Activated naive CD4-positive, alpha-beta T cell treated with Interleukin-2 at 50 U/mL for 16 hours (primary cell): ENCODE data around the gene TBPL2.
"Not testable (repeated sequence)": the region's sequence is repeated elsewhere in the genome, so short reads cannot be mapped to it uniquely, and the experiment has no call there.

Experiments used
- DNase-seq: peaks from one replicate; pipeline ENCODE4 v3.0.0-alpha.2; 2020

The TBPL2 gene

DNA sequence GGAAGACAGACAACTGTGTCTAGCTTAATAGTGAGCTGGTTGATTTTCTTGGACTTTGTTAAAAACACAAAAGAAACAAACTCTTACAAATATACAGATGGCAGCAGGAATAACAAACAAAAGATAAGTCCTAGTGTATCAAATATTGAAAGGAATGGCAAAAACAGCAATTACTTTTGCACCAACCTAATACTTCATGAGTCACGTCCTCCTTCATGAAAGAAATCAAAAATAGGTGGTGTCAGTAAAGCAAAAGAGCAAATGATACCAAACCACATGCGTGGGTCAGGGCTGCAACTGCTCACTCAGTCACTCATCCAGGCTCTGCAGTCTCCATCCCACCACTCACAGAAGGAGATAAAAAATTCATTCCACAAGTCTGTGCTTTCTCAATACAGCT is 40.6 kb downstream of the TBPL2 start:
- DNase-seq, result no peak

DNA sequence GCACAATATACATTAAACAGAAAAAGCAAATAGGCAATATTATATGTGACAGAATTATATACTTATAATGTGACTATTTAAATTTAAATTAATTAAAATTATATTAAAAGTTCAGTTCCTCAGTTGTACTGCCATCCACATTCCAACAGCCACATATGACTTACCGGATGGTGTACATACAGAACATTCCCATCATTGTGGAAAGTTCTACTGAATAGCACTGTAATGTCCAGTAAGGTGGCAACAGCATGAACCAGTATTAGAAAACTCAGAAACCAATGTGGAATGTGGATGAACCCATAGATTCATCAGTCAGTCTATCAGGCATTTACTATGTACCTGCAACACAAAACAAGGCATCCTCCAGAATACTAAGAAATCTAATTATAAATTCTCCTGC is 41.2 kb downstream of the TBPL2 start:
- no peak for DNase-seq

DNA sequence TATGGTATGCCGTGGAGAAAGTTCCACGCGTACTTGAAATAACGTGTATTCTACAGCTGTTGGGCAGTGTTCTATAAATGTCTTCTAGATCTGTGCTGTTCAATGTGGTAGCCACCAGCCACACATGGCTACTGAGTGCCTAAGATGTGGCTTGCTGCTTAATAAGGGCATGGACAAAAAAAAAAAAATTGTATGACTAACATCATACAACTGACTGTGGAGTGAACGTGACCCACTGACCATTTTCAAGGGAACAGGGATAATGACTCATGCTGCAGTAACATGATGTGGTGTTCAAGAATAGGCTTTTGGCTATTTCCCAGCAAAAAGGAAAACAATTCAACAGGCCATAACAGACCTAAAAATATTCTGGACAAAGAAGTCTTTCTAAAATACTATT is 41.7 kb downstream of the TBPL2 start:
- DNase-seq, result no peak

DNA sequence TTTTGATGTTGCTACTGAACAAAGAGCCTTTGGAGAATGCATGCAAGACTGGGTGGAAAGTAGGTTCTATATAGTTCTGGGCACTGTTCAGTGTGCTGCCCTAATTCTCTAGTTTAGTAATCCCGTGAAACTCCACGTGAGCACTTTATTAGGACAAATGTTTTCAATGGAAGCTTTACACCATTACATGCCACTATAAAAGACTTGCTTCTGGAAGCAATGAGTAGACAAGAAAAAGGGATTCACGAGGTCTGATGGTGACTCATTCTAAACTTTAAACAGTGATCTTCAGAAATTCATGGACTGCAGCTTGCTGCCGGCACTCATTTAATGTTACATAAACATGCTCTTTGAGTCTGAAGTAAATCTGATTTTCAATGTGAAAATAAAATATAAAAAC is 51.1 kb downstream of the TBPL2 start:
- no peak for DNase-seq

DNA sequence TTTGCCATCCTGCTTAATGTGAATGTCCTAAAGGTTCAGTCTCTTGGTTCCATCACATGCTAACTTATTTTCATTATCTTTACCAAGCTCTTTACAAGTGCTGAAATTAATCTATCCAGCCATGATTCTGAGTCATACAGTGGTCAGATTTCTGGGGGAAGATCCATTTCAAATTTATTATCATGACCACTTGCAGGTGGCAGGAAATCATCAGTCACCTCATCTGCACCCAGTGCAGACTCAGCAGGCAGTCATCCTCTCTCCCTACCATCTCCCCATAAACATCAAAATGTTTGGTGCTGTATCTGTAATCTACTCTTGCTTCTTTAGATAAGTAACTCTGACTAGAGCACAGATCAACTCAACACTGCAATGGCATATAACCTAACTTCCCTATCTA is 52.3 kb downstream of the TBPL2 start:
- peak; percentile 12 for DNase-seq

DNA sequence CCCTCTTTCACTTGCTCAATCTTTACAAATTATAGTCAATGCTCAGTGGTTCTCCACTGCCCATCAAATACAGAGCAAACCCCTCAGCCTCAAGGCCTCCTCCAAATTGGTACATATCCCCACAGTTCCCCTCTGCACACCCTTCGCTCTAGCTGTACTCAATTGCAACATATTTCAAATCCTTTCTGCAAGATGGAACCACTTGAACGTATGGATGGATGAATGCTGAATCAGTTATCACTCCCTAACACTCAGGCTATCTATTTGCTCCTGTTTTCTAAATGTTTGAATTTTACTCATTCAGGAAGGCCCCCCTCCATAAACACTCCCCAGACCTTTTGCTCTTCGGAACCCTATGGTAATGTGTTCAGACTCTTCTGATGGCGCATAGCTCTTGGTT is 53.3 kb downstream of the TBPL2 start:
- DNase-seq, result no peak

DNA sequence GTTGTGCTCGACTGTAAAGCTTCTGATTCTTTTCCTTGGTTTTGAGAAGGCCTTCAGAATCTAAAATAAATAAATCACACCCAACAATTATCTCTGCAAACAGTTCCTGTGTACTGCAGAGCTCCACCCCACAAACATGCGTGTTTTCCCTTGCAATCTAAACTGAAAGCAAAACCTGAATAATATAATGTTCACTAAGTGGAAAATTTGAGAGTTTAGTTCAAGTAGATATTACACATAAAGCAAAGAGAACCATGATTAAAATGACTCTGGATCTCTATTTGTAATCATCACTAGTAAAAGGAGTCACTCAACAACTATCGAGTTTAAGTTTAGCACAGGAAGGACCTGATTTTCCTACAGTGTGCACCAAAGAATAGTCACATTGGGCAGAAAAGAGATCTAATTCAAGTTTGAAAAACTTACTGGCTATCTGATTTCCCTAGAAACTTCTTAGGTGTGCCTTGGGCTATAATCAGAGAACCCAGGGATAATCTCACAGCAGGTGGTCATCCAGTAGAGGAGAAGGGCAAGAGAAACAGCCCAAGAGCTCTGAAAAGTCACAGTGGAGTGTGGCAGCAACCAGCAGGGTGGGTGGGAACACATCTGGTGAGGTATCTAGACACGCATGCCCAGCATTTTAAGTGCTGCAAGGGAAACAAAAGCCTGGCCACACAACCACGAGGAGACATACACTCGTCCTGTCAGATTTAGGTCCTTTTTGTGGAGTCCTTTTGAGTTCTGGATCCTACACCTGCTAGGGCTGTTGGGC is 54.2 kb downstream of the TBPL2 start:
- peak; percentile 34 for DNase-seq

DNA sequence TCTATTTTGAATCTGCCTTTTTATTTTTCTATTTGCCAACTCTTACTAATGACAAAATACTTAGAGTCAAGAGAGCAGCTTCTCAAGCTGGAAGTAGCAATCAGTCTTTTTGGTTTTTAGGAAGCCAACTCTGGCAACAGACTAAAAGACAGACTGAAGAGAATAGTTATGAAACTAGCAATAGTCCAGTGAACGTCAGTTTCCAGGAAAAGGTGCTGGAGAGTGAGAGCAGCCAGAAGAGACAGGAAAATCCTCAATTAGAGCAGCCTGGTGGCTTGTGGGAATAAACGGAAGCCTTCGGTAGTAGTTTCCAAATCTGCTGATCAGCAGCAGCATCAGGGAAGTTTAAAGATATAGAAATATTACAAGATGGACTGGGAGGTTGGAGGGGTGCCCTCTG is 55.9 kb downstream of the TBPL2 start:
- no peak for DNase-seq

DNA sequence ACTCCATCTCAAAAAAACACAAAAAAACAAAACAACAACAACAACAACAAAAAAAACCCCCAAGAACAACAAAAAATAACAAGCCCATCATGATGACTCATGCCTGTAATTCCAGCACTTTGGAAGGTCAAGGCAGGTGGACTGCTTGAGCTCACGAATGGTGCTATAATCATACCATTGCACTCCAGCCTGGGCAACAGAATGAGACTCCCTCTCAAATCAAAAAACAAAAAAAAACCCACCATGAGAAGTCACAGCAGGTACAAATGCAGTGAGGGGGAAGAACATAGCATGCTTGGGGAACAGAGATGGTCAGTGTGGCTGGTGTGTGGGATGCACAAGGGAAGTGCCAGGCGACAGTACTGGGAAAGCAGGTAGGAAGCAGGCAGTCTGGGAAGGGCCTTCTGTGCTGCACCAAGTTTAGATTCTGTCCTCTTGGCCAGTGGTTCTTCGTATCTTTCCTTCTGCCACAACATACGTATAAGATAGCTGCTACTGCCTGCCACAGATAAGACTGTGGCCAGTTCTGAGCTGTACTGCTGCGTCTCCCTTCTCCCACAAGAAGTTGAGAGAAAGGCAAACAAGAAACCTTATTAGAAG is 56.8 kb downstream of the TBPL2 start:
- no peak for DNase-seq

DNA sequence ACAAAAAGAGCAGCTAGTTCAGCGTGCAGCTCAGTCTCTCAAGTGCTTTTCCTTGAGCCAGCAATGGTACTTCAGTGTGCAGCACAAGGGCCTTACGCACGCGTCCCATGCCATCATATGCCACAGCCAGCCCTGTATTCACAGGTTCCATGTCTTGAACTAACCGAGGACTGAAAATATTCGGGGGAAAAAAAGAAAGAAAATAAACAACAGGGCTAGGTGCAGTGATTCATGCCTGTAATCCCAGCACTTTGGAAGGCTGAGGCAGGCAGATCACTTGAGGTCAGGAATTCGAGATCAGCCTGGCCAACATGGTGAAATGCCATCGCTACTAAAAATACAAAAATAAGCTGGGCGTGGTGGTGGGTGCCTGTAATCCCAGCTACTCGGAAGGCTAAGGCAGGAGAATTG is 57.4 kb downstream of the TBPL2 start:
- DNase-seq, result not testable (repeated sequence)

DNA sequence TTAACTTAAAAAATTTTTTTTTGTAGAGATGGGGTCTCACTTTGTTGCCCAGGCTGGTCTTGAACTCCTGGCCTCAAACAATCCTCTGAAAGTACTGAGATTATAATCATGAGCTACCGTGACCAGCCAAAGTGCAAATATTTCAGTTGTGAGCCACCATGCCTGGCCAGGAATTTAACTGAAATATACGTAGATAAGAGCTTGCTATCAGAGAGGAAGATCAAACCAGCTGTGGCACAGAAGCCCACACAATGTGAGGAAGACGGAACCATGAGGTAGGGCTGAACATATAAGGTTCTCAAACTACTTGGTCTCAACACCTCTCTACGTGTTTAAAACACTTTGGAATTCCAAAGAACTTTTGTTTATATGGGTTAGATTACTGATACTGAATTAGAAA is 57.9 kb downstream of the TBPL2 start:
- DNase-seq, result no peak

DNA sequence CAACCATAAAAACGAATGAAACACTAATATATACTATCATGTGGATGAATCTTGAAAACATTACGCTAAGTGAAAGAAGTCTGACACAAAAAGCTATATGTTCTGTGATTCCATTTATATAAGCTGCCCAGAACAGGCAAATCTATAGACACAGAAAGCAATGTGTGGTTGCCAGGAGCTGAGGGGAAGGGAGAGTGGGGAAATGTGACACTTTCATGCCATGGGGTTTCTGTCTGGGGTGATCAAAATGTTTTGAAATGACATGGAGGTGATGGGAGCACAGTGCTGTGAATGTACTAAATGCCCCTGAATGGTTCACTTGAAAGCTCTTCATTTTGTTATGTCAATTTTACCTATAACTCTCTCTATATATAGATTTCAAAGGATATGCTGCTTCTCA is 58.9 kb downstream of the TBPL2 start:
- DNase-seq, result no peak

DNA sequence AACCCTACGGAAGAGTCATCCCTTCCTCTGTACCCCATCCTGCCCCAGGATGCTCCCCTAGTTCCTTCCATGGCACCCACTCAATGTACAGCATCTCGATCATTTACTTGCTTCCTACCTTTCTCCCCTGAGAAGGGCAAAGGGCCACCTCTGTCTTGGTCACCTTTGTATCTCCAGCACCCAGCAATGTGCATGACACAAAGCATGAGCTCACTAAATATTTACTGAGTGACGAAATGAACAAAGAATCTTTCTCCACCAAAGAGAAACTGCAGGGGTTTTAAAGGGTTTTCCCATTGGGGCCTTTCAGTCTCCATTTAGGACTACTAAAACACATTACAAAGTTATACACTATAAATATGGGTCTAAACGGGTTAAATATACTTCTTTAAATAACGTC is 59.4 kb downstream of the TBPL2 start:
- no peak for DNase-seq

DNA sequence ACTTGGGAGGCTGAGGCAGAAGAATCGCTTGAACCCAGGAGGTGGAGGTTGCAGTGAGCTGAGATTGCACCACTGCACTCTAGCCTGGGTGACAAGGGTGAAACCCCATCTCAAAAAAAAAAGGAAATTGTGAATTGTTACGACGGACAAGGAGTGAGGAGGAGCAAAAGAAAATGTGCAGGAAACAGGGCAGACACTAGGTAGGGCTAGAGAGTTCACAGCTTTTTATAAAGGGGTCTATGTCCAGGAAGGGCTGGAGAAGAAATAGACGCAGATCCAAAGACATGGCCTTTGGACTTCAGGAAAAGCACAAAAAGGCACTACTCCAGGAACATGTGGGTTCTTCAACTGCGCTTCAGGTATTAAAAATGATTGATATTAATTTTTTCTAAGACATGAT is 63.2 kb downstream of the TBPL2 start:
- DNase-seq, result no peak

DNA sequence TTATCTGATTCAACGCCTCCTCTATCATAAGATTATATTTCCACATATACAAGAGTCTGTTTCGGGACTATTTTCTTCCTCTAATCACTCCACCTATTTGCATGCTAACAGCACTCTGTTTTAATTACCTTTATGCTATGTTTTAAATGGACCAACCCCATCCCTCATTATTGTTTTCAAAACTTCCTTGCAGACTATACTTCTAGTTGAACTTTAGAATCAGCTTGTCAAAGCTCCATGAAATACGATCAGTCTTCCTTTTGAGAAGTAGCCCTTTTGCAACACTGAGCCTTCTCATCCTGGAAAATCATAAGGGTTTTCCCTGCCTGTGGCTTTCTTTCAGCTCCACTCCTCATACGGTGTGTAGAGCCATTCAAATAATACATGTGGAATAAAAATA is 65.6 kb downstream of the TBPL2 start:
- no peak for DNase-seq

DNA sequence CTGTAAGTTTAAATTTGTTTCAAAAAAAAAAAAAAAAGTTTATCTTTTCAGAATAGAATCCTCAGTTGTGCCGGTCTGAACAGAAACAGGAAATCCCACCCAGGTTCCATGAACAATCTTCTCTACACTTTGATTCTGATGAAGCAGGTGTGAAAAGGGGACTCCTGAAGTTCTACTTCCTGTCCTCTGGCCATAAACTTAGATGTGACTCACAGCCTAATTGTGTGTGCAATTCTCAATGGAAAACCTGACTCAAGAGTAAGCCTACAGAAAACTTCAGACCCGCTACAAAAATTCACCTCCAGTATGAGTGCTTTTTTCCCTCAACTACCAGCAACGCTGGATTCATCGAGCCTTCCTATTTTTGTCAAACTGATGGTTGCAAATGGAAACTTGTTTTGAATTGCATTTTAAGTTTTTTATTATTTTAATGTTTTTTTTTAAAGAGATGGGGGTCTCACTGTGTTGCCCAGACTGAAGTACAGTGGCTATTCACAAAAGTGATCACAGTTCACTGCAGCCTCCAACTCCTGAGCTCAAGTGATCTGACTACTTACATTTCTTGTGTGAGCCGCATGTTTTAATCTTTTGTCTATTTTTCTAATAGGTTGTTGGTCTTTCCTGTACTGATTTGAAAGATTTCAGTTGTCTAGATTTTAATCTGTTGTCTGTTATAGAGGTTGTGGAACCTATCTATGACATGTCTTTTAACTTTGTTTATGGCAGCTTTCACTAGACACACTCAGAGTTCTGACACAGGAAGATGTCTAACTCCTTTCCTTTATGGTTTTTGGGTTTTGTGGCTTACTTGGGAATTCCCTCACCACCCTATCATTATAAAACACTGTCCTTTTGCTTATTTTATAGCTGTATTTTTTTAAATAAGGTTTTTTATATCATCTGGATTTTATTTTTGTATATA is 66.4 kb downstream of the TBPL2 start:
- DNase-seq, result peak; percentile 29

DNA sequence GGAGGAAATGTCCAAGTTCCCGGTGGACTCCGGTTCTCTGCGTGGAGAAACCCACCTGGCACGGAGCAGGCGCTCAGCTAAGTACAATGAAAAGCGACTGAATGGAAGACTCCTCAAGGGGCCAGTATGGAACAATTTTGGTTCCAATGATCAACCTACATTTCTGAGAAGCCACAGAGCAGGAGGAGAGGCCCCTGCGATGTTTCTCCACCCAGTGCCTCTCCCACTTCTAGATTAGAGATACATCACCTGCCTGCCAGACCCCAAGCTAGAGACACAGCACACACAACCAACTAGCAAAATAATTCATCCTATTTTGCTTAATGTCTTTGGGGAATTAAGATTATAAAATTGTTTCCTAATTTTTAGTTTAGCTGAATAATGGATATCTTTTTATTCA is 67.6 kb downstream of the TBPL2 start:
- no peak for DNase-seq

DNA sequence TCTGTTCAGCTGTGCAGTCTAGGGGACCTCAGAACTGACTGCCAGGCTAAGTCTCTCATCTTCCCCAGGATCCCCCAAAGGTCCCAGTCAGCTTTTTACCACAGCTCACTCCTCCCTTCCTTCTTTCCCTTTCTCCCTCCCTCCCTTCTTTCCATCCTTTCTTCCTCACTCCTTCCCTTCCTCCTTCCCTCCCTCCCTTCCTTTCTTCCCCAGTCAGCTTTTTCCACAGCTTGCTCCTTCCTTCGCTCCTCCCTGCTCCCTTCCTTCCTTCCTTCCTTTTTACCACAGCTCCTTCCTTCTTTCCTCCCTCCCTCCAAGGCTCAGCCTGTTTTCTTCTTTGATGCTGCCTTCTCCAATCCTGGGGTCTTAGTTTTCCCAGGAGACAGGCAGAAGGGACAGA is 68.0 kb downstream of the TBPL2 start:
- DNase-seq, result no peak

DNA sequence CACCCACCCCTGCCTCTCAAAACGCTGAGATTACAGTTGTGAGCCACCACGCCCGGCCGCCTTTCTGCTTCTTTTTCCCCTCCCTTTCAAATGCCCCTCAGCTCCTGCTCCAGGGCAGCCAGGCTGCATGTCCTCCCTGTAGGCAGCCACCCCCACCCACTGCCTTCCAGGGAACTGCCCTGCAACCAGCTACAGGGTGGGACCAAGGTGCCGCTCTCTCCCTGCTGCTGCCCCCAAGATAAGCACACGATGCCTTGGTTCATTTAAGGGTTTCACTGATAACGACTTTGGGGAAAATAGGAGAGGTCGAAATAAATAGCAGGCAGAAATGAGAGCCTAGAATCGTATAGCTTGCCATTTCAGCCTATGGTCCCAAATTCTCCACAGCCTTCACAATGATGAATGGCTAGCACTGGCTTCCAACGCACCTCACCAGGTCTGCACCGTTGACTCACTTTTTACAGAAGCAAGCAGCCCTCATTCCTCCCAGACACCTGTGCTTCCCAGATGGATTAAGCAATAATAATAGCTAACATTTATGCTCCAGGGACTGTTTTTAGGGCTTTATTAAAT is 69.4 kb downstream of the TBPL2 start:
- no peak for DNase-seq

DNA sequence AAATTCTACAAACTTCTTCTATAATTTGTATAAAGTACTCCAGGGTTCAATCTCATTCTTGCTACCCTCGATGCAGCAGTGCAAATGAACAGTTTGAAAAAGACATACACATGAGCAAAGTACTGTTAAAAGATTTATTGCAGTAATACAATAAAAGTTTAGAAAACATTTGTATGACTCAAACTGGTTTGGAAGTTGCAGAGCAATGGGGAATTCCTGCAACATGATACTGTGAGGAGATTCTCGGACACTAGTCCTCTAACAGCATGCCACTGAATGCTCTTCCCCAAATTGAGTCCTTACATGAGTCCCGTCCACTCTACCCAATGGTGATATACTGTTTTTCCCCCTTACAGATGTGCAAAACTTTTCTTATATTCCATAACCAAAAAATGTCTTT is 74.1 kb downstream of the TBPL2 start:
- no peak for DNase-seq
